H1 (cell line): ENCODE data around the gene PRUNE1. TPM values are rescaled to one million over a fixed set of nuclear protein-coding genes. Genes with fewer than 3 reads are reported as not detected.

ENCODE experiments used
- CTCF ChIA-PET: fragments of 300-600 bp; sonication (Branson Sonifier 250); formaldehyde crosslinking; loops from one replicate; lab custom pipeline; 2021; ENCODE audit not compliant: partially characterized antibody; lab: Charles Lee
- POLR2A ChIA-PET: fragments of 300-600 bp; sonication (Branson Sonifier 250); formaldehyde crosslinking; loops from one replicate; lab custom pipeline; 2021; ENCODE audit warnings: inconsistent platforms; ENCODE audit not compliant: partially characterized antibody; lab: Charles Lee
- DNase-seq, 2 experiments: peaks; one replicate each; pipeline versions ENCODE4 v3.0.0 to v3.0.0-alpha.2; 2010 to 2022; ENCODE audit warnings: low spot score in 2 of 2, low read depth in 1 of 2, mixed read lengths in 1 of 2
- FAIRE-seq: peaks from 2 replicates; lab custom pipeline; 2011; peaks lifted over from hg19 to GRCh38; lab: Jason Lieb, UNC
- H2AFZ ChIP-seq: 2 replicates; pipeline ENCODE4 v1.8.1; 2012; ENCODE audit warnings: low read length, inconsistent platforms
- H2AK5ac ChIP-seq: 2 replicates; pipeline ENCODE4 v1.6.1; 2013; ENCODE audit warnings: low read depth, low read length
- H2BK120ac ChIP-seq: replicated peaks from 2 replicates; pipeline ENCODE3; 2013; ENCODE audit warnings: low read depth, low read length, inconsistent platforms
- H2BK12ac ChIP-seq: 2 replicates; pipeline ENCODE4 v1.6.1; 2013; ENCODE audit warnings: low read depth, low read length
- H2BK15ac ChIP-seq: 2 replicates; pipeline ENCODE4 v1.6.1; 2013; ENCODE audit warnings: low read length
- H2BK20ac ChIP-seq: 2 replicates; pipeline ENCODE4 v1.6.1; 2013; ENCODE audit warnings: low read length
- H2BK5ac ChIP-seq: 2 replicates; pipeline ENCODE4 v1.6.1; 2013; ENCODE audit warnings: low read depth, low read length
- H3K14ac ChIP-seq: 2 replicates; pipeline ENCODE4 v1.6.1; 2013; ENCODE audit warnings: inconsistent platforms; ENCODE audit not compliant: insufficient read length
- H3K18ac ChIP-seq: 2 replicates; pipeline ENCODE4 v1.6.1; 2013; ENCODE audit warnings: low read length; ENCODE audit errors: extremely low read depth
- H3K23ac ChIP-seq: 2 replicates; pipeline ENCODE4 v1.6.1; 2013; ENCODE audit warnings: inconsistent platforms; ENCODE audit not compliant: insufficient read length
- H3K23me2 ChIP-seq: 2 replicates; pipeline ENCODE4 v1.6.1; 2013; ENCODE audit warnings: low read depth, low read length
- H3K27ac ChIP-seq: 2 replicates; pipeline ENCODE4 v1.6.1; 2011; ENCODE audit warnings: low read depth, low read length, inconsistent platforms
- H3K27me3 ChIP-seq, 4 experiments: replicated peaks in 1 of 4; 1 replicate in 1 of 4; 2 replicates in 3 of 4; pipeline versions ENCODE4 v1.6.1 to v1.8.1; 2011 to 2013; ENCODE audit warnings: low read length in 3 of 4, mild to moderate bottlenecking in 3 of 4, inconsistent platforms in 2 of 4, mixed read lengths in 2 of 4, moderate library complexity in 1 of 4; ENCODE audit not compliant: control insufficient read depth in 3 of 4, insufficient read depth in 3 of 4; ENCODE audit errors: extremely low read depth in 1 of 4
- H3K36me3 ChIP-seq, 4 experiments: 2 replicates each; pipeline versions ENCODE4 v1.6.1 to v1.8.1; 2011 to 2013; ENCODE audit warnings: mild to moderate bottlenecking in 4 of 4, low read length in 3 of 4, moderate library complexity in 2 of 4, control low read depth in 1 of 4, inconsistent platforms in 1 of 4; ENCODE audit not compliant: insufficient read depth in 4 of 4, control insufficient read depth in 2 of 4
- H3K4ac ChIP-seq: replicated peaks from 2 replicates; pipeline ENCODE3; 2013; ENCODE audit warnings: low read length, low read depth, mixed read lengths, inconsistent platforms; ENCODE audit not compliant: insufficient read length
- H3K4me1 ChIP-seq, 4 experiments: replicated peaks in 1 of 4; 1 replicate in 1 of 4; 2 replicates in 3 of 4; pipeline versions ENCODE4 v1.6.1 to v1.8.1; 2011 to 2013; ENCODE audit warnings: low read length in 3 of 4, inconsistent platforms in 2 of 4, mixed read lengths in 1 of 4; ENCODE audit not compliant: insufficient read depth in 4 of 4, control insufficient read depth in 3 of 4
- H3K4me2 ChIP-seq, 2 experiments: 2 replicates each; pipeline versions ENCODE4 v1.6.1 to v1.8.1; 2011 to 2013; ENCODE audit warnings: low read depth in 2 of 2, low read length in 2 of 2, control low read depth in 1 of 2, inconsistent platforms in 1 of 2, mild to moderate bottlenecking in 1 of 2; ENCODE audit not compliant: insufficient read depth in 1 of 2
- H3K4me3 ChIP-seq, 4 experiments: fragments of 200-600, 300-600 bp in 1 of 4; sonication (generic), shearing (Covaris generic), sonication (Bioruptor Twin) in 1 of 4; 2 replicates each; pipeline versions ENCODE4 v1.5.1 to v1.8.1; 2011 to 2016; ENCODE audit warnings: low read length in 4 of 4, low read depth in 3 of 4, control low read depth in 2 of 4, inconsistent platforms in 2 of 4, mild to moderate bottlenecking in 2 of 4, mixed read lengths in 1 of 4, moderate library complexity in 1 of 4; ENCODE audit not compliant: insufficient read depth in 2 of 4; ENCODE audit errors: extremely low read depth in 1 of 4
- H3K56ac ChIP-seq: replicated peaks from 2 replicates; pipeline ENCODE3; 2013; ENCODE audit warnings: low read depth, mild to moderate bottlenecking, mixed read lengths, low read length, inconsistent platforms; ENCODE audit not compliant: insufficient read length
- H3K79me1 ChIP-seq: 2 replicates; pipeline ENCODE4 v1.6.1; 2013; ENCODE audit warnings: low read depth, low read length, control low read depth
- H3K79me2 ChIP-seq, 2 experiments: 2 replicates each; pipeline versions ENCODE4 v1.6.1 to v1.8.1; 2012 to 2013; ENCODE audit warnings: low read length in 2 of 2, mild to moderate bottlenecking in 2 of 2, inconsistent platforms in 1 of 2; ENCODE audit not compliant: insufficient read depth in 2 of 2, control insufficient read depth in 1 of 2
- H3K9ac ChIP-seq, 4 experiments: replicated peaks in 1 of 4; 1 replicate in 1 of 4; 2 replicates in 3 of 4; pipeline versions ENCODE4 v1.6.1 to v1.8.1; 2011 to 2013; ENCODE audit warnings: low read depth in 3 of 4, low read length in 3 of 4, control low read depth in 2 of 4, mild to moderate bottlenecking in 2 of 4, moderate library complexity in 2 of 4, inconsistent platforms in 1 of 4; ENCODE audit errors: extremely low read depth in 1 of 4
- H3K9me3 ChIP-seq, 2 experiments: 2 replicates each; pipeline versions ENCODE4 v1.6.1 to v1.8.1; 2012 to 2013; ENCODE audit warnings: mild to moderate bottlenecking in 2 of 2, moderate library complexity in 2 of 2, control low read depth in 1 of 2, inconsistent platforms in 1 of 2, low read depth in 1 of 2, low read length in 1 of 2, mixed read lengths in 1 of 2; ENCODE audit not compliant: insufficient read depth in 2 of 2
- H4K20me1 ChIP-seq, 2 experiments: replicated peaks in 1 of 2; 2 replicates each; pipeline versions ENCODE3 to v1.8.1; 2011 to 2013; ENCODE audit warnings: inconsistent platforms in 2 of 2, low read length in 2 of 2, mild to moderate bottlenecking in 1 of 2; ENCODE audit not compliant: insufficient read depth in 2 of 2, control insufficient read depth in 1 of 2
- H4K5ac ChIP-seq: 2 replicates; pipeline ENCODE4 v1.6.1; 2013; ENCODE audit warnings: low read length, low read depth, mixed read lengths, inconsistent platforms; ENCODE audit not compliant: insufficient read length
- H4K8ac ChIP-seq: 2 replicates; pipeline ENCODE4 v1.8.0; 2013; ENCODE audit warnings: mild to moderate bottlenecking, moderate library complexity, low read length, inconsistent platforms; ENCODE audit not compliant: insufficient read depth; ENCODE audit errors: extremely low read depth
- H4K91ac ChIP-seq: replicated peaks from 2 replicates; pipeline ENCODE3; 2013; ENCODE audit warnings: low read length, mixed read lengths, inconsistent platforms; ENCODE audit not compliant: insufficient read length
- RBBP5 ChIP-seq: IDR thresholded peaks from 2 replicates; pipeline ENCODE4 v1.7.1; 2012; ENCODE audit warnings: low read depth, mild to moderate bottlenecking, inconsistent platforms, low read length, moderate library complexity, borderline replicate concordance
- USF2 ChIP-seq: IDR thresholded peaks from 2 replicates; pipeline ENCODE4 v1.6.1; 2011; ENCODE audit warnings: low read length, improper control_type of control experiment
- WGBS, 2 experiments: shearing (Covaris generic) in 1 of 2; methylation state at CpG; one replicate each; pipeline versions ENCODE4 v1.1.6 to v1.1.7; 2013 to 2015; ENCODE audit warnings: low lambda C conversion rate in 2 of 2, mixed read lengths in 2 of 2, inconsistent platforms in 1 of 2, low coverage in 1 of 2, missing lambda C conversion rate in 1 of 2; ENCODE audit not compliant: insufficient replicate concordance in 2 of 2, insufficient coverage in 1 of 2, insufficient read length in 1 of 2; ENCODE audit errors: extremely low coverage in 1 of 2, missing lambda C conversion rate in 1 of 2; 5-methylcytosine and 5-hydroxymethylcytosine counted together
- polyA plus RNA-seq, 7 experiments: library from polyadenylated mRNA; depleted of rRNA in 3 of 7; stranded (reverse) in 5 of 7; unstranded in 2 of 7; fragments of >200 nt in 5 of 7; fragments of 200-250 nt in 2 of 7; gene quantifications; 1 replicate in 5 of 7; 2 replicates in 1 of 7; 4 replicates in 1 of 7; pipeline versions ENCODE4 v1.2.1 to v1.2.3, GENCODE V29; 2011 to 2013; ENCODE audit warnings: missing spikeins in 2 of 7, mixed read lengths in 2 of 7
- total RNA-seq: library from RNA; stranded (reverse); fragmentation: NEBNext Ultra II Directional; extraction: Animal tissue kit (Norgen Biotek cat#: 25700); gene quantifications from 2 replicates; pipeline ENCODE4 v1.2.1, GENCODE V29; 2021

The PRUNE1 gene
- total and polyA plus RNA-seq, 2 of the 8 experiments (the other 6 are each of a cell fraction or from before 2014, with no cell fraction given), result 32.8 to 54.2 TPM

GRCh38 chr1:151007853-151008243 is 401 bp upstream of the PRUNE1 start:
- Histone ChIP-seq H3K23me2 (peaks cover 5% of the 10 kb centered on the region), H3K18ac (no peak overlapping the region), H2BK120ac (no peak overlapping the region), H3K56ac (no peak overlapping the region), H2BK20ac (0 out of 2 replicates have a peak overlapping the region, but pooled peaks have one; percentile 3), H4K5ac (no peak overlapping the region), H2BK5ac (no peak overlapping the region), H2AK5ac (no peak overlapping the region; the same call in 1 of the 2 replicates), H3K27me3 (no peaks in the 10 kb centered on the region), H3K23ac (no peak overlapping the region), H3K9ac (peak overlapping the region in 2 of 4 experiments; percentile 36 to 40; a peak in 3 of 7 replicates), H3K4me3 (peak overlapping the region; percentile 11 to 94 (median 20); a peak in 6 of 8 replicates), H3K4me1 (peaks cover 9 to 12% (median 9%) of the 10 kb centered on the region in 4 experiments; a peak in 6 of 7 replicates), H3K4ac (no peak overlapping the region), H3K14ac (no peak overlapping the region), H4K20me1 (no peaks in the 10 kb centered on the region), H3K79me1 (no peaks in the 10 kb centered on the region), H4K91ac (no peak overlapping the region), H2BK12ac (peak overlapping the region; percentile 33; the same call in 1 of the 2 replicates), H3K9me3 (no peaks in the 10 kb centered on the region), H3K79me2 (peaks cover 0 to 5% of the 10 kb centered on the region in 2 experiments; a peak in 2 of 4 replicates), H2BK15ac (no peak overlapping the region), H4K8ac (no peak overlapping the region), H3K27ac (peak overlapping the region; percentile 53), H3K36me3 (no peaks in the 10 kb centered on the region), H3K4me2 (peak overlapping the region; percentile 66 to 87), H2AFZ (peak overlapping the region; percentile 24; the same call in 1 of the 2 replicates)
- CTCF ChIA-PET, result interaction anchor here (2.0 to 7.8 kb wide), 3 partner anchors 12 to 148 kb away, joined by 6 to 142 read pairs (median 85); partner anchors contain the start of genes ANXA9 and TNFAIP8L2
- FAIRE-seq (no peak), DNase-seq (no peak)
- 44% methylated on average over 4 of the region's 4 CpGs; no CpG with 5 or more reads in 1 of the 2 experiments for WGBS, 2 experiments
- TF ChIP-seq RBBP5, result 0 out of 2 replicates have a peak, but pooled peaks have one; percentile 22
- no peak for TF ChIP-seq USF2
- POLR2A ChIA-PET, result interaction anchor here (3.1 kb wide), 1 partner anchor 12 kb away, joined by 18 read pairs; no protein-coding TSS in a partner anchor
